HG03097 (cell line): Measurements from ENCODE around the gene PPP4R4.
"Not testable (repeated sequence)": the region's sequence is repeated elsewhere in the genome, so short reads cannot be mapped to it uniquely, and the experiment has no call there.

ENCODE experiments used
- ATAC-seq: cut with Tn5 transposase; IDR thresholded peaks from one replicate; pipeline ENCODE4 v1.9.1; 2021; ENCODE audit not compliant: unreplicated experiment, low FRiP score

PPP4R4 gene

DNA sequence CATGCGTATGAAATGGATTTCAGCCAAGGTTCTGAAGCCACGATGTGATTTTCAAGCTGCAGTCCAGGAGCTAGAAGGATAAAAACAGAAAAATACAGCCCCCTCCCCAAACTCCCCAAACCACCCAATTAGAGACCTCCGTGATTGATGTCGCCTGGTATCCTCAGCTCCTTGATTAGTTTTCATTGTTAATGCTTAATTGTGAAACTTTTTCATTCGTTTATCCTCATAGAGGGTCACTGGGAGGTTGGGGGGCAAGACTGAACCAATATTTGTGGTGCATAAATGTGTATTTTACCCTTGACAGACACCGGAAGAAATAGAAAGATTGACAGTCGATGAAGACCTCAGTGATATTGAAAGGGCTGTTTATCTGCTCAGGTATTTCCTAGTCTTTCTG, 1.6 kb downstream of the PPP4R4 start:
- ATAC-seq, result no peak

DNA sequence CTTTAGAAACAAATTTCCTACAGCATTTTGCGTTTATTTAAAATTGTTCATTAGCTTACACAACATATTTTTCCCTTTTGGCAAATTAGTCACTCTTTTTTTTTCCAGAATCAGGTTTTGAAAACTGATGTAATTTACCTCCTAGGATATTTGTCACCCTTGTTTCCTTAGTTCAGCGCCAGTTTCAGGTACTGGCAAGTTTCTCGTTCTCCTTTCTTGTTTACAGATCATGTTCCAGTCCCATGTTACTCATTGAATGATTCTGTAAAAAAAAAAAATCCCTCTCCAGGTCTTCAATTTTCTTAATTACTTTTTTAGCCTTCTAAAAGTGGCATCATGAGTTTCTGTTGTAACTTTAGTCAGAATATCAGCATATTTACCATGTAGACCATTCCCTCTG, 2.7 kb downstream of the PPP4R4 start:
- no peak for ATAC-seq

DNA sequence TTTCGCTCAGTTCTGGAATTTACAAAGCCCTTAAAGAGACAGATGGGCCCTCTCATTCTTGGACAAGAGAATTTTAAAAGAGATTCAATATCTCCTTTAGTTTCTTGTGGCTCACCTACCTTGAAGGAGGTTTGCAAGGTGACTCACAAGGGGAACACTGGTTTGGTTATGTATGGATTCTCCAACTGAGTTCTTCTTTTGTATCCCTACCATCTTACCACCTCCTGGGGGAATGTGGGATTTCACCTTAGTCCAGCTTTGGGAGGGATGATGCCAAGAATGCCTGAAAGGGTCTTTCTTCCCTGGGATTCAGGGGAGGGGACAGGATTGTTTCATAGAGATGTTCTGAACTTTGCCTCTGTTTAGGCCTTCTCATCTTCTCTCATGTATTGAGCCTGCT, 3.7 kb downstream of the PPP4R4 start:
- ATAC-seq, result no peak

DNA sequence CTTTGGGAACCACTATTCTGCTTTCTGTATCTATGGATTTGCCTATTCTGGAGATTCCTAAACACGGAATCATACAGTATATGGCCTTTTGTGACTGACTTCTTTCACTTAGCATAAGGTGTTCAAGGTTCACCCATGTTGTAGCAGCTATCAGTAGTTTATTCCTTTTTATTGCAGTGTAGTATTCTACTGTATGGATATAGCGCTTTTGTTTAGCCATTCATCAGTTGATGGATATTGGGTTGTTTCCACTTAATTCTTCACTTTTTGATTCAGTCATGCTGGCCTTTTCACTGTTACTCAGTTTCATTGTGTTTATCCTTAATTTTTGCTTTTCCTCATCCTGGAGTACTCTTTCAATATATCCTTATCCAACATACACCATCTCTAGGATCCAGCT, 5.1 kb downstream of the PPP4R4 start:
- no peak for ATAC-seq

DNA sequence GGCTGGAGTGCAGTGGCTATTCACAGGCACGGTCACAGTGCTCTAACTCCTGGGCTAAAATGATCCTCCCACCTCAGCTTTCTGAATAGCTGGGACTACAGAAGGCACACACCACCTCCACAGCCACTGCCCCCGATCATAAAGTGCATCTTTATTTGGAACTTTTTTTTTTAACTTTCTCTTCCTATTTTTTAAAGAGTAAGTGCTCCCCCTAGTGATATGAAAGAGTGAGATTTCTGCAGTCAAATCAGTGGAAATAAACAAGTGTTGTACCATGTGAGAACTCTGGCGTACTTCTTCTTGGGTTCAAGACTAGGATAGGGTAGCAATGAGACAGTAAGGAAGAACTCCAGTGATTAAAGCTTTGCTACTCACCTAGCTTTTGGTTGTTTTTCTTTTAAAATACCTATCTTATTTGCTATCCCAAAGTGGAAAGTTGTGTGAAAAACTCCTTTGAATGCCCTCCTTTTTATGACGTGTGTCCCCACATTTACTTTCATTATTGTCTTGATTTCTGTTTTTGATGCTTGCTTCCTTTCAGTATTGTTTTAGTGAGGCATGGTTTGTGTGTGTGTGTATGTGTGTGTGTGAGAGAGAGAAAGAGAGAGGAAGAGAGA, 6.6 kb downstream of the PPP4R4 start:
- ATAC-seq, result peak; percentile 63

DNA sequence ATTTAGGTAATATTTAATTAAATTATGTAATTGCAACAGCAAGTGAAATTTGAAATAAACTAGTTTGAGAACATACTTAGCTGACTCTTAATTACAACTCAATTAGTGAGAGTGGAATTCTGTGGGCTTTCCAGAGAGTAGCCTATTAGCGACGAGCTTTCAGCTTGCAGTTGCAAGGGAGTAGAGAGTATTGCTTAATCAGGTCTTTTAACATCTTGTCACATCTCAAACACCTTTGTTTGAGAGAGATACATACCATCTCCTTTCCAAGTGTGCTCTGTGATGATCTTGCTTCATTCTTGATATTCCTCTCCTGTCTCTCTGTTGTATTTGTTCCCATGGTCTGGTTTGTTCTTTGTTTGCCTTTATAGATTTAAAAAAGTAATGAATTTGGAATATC, 7.7 kb downstream of the PPP4R4 start:
- ATAC-seq, result no peak

DNA sequence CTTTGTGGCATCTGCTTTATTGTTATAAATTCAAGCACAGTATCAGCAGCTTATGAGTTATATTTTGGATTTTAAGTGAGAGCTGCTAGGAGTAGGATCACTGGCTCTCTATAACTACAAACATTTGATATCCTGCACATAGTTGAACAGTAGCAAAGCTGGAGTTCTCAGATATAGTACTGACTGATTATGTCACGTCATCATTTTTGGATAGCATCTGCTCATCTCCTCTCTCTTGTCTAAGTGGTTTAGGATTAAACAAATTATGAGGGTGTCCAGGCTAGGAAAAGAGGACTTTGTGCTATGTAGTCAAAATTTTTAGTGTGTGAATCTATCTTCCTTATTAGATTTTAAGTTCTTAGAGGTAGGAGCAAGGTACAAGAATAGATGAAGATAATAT, 18.4 kb downstream of the PPP4R4 start:
- ATAC-seq, result no peak

DNA sequence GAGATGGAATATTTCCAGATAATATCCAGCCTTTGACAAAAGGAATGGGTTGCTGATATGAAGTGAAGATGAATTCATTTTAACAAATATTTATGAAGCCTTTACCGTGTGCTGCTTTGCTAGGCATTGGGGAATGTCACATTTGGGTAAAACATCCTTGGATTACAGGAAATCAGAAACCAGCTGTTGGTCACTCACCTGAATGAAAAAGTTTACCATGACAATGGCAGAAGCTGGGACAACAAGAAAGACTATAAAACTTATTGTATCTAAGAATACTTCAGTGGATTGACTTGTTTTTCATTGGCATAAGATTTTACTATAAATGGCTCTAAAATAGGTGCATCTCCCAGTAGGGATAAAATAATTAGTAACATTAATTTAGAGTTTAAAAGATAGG, 19.7 kb downstream of the PPP4R4 start:
- no peak for ATAC-seq

DNA sequence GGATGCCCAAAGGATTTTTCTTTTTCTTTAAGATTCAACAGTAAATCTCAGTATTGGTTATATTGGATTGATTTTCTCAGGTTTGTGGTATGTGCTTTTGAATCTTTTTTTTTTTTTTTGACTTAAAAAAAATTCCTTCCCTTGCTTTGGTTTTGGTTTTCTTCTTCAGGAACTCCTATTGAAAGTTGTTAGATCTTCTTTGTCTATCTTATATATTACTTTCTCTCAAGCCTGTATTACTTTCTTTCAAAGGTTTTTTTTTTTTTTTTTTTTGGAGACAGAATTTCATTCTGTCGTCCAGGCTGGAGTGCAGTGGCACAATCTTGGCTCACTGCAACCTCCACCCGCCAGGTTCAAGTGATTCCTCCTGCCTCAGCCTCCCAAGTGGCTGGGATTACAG, 21.9 kb downstream of the PPP4R4 start:
- no peak for ATAC-seq

DNA sequence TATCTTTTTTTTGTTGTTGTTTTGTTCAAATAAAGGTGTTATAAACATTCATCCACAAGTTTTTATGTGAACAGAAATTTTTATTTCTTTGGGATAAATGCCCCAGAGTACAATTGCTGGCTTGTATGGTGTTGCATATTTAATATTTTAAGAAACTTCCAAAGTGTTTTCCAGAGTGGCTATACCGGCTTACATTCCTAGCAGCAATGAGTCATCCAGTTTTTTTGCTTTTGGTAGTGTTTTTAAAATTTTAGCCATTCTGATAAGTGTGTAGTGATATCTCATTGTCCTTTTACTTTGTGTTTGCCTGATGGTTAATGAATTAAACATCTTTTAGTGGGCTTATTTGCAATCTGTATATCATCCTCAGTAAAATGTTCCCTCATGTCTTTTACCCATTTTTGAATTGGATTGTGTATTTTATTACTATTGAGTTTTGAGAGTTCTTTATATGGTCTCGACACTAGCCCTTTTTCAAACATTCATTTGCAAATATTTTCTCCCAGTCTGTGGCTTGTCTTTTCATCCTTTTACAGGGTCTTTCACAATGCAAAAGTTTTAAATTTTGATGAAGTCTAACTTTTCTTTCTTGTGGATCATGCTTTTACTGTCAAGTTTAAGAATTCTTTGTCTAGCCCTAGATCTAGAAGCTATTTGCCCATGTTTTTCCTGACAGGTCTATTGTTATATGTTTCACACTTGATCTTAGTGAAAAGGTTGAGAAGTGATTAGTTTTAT, 29.5 kb downstream of the PPP4R4 start:
- no peak for ATAC-seq

DNA sequence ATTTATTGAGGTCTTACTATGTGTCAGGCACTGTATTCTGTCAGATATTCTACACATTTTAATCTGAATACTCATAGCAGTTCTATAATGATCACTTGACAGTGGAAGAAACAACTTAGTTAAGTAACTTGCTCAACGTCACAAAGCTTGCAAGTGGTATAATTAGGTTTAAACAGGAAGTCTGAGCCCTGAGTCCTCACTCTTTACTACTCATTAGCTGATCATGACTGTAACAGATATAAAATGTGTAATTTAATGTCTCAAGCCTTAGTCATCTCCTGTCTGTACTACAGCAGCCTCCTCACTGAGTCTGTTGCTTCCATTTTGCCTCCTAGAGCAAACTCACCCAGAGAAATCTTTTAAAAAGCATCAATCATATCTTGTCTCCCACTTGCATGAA, 38.9 kb downstream of the PPP4R4 start:
- ATAC-seq, result no peak

DNA sequence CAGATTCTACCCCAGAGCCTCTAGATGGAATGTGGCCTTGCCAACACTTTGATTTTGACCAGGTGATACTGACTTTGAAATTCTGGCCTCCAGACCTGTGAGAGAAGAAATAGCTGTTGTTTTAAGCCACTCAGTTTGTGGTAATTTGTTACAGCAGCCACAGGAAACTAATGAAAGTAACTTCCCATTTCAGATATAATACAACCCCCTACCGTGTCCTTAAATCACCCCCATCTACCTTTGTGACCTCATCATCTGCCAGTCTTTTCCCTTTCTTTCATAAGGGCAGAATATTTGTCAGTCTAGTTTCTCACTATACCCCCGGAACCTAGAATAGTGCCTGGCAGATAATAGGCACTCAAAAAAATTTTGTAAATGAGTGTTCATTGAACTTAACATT, 39.6 kb downstream of the PPP4R4 start:
- no peak for ATAC-seq

DNA sequence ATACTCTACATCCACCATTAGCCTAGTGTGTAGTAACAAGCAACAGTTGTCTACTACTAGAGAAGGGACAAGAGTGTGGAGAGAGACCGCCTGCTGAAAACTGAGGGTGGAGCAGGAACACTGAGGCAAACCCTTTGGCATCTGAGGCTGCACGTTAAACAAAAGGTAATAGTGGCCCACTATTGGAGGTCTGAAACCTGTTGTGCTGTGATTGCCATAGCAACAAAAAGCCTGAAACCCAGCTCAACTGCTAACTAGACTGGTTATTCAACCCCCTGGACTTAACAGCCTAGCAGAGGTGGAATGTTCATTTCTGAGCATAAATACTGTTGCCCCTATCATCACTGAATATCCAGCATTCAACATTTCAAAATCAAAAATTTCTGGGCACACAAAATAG, 43.0 kb downstream of the PPP4R4 start:
- ATAC-seq, result no peak

DNA sequence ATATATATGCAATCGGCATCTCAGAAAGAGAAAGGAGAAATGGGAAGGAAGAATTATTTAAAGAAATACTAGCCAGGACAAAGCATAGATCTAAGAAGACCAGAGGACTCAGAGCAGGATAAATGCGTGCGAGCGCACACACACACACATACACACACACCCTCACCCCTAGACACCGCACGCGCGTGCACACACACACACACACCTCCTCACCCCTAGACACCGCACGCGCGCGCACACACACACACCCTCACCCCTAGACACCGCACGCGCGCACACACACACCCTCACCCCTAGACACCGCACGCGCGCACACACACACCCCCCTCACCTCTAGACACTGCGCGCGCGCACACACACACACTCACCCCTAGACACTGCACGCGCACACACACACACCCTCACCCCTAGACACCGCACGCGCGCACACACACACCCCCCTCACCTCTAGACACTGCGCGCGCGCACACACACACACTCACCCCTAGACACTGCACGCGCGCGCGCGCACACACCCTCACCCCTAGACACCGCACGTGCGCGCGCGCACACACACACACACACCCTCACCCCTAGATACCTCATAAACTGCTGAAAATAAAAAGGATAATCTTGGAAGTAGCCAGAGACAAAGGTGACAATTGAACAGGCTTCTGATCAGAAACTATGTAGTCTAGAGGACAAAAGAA, 44.2 kb downstream of the PPP4R4 start:
- ATAC-seq, result not testable (repeated sequence)

DNA sequence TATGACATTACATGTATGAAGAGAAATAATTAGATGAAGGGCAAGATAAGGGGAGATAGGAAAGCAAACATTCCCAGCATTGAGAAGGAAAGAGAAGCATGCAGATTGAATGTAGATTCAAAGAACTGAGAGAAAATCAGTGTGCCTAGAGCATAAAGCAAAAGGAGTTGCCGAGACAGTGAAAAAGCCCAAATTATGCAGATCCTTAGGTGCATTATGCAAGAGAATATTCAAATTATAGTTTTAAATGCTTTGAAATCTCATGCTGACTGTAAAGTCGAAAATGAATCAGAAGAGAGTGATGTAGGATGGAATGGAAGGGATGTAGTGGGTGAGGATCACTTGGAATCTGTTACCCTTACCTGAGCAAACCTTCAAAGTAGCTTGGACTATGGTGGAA, 49.9 kb downstream of the PPP4R4 start:
- no peak for ATAC-seq

DNA sequence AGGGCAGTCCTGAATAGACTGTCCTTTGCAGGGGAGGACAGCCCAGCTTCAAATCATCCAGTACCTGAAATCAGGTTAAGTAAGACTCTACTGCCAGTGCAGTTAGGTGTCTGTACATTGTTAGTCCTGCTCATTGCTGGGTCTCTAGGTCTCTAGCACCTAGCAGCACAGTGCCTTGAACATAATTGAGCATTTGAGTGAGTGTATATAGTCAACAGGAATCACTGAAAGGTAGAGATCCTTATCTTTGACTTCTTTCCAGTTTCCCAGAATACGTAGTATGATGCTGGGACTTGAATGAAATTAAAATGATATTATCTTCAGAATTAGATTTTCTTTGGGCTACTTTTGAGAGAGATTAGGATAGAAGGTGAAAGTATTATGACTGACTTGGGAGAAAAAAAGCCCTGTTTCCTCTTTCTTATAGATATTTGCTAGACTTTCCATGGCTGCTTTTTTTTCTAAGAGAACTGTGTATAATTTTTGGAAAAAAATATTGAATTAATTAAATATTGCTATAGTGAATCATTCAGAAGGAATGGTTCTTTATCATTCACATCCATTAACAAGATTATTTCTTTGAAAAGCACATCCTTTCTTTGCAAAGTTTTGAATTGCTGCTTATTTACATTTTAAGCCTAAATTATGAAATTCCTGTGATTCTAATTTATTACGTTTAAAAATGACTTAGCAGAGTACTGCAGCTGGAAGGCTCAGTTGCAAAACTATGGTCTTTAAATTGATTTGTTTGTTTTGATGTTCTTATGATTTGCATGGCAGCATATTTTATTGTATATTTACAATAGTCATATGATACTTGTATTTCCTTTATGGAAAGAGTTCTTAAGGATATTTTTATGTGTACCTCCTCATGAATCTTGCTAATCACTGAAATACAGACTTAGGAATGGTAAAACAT, 51.6 kb downstream of the PPP4R4 start:
- ATAC-seq, result no peak

DNA sequence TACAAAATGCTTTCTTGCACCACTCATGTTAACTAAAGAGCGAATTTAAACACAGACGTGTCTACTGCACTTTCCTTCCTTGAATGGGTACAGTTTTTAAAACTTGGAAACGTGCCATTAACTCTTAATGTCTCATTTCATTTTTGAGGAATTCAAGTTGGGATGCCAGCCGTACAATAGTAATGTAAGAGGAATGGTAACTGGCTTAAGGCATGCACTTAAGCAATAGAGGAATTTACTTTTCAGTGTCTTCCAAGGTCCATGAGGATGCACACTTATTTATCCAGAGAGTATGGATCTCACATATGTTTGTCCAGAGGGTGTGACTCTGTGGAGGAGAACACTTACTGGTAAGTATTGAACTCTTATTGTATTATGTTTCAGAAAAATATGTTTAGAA, 52.9 kb downstream of the PPP4R4 start:
- no peak for ATAC-seq

DNA sequence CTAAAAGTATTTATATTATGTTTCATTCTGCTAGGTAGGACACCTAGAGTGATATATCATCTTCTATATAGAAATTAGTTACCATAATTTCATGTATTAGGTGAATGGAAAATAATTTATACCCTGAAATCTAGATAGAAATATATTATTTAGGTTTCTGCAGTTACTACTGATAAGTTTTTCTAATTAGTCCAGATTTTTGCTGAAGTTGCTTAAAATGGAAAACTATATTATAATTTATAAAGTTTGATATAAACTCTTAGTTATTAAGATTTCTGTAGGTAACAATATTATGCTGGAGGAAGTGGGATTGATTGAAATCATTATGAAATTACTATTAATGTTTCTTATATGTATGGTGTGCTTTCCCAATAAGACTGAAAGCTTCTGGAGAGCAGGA, 62.9 kb downstream of the PPP4R4 start:
- ATAC-seq, result no peak

DNA sequence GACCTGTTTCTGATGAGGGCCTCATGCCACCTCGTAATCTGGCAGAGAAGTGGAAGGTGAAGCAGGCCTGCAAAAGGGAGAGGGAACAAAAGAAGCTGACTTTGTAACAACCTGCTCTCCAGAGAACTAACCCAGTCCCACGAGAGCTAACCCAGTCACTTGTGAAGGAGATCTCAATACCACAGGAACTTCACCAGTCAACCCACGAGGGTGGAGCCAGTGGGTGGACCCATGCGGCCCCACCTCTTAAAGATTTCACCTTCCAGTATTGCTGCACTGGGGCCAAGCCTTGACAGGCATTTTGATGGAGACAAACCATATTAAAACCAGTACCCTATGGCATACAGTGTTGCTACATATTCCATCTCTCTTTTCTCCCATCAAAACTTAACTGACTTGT, 63.9 kb downstream of the PPP4R4 start:
- ATAC-seq, result no peak

DNA sequence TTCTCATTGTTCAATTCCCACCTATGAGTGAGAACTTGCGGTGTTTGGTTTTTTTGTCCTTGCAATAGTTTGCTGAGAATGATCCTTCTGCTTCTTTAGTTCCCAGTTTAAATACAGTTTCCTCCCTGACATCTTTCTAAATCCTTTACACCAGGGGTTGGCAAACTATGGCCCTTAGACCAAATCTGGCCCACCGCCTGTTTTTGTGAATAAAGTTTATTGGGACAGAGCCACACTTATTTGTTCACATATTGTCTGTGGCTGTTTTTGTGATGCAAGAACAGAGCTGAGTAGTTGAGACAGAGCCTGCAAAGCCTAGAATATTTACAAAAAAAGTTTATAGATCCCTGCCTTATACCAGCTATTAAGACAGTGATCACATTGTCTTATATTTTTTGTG, 65.3 kb downstream of the PPP4R4 start:
- ATAC-seq, result no peak

DNA sequence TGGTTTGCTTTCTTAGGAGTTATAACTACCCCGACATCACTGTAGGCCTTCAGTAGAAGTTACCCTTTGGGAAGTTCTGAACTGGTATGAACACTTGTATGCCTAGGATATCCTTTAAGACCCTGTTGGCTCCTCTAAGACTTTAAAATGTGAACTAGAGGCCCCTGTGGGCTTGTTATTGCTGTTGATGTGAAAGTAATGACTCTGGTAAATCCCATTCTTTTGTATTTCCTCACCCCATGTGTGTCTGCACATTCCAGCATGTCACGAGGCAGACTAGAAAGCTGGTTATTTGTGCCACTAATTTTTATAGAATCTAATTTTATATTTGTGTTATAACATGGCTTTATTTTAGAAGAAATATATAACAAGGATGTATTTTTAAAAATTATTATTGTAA, 70.1 kb downstream of the PPP4R4 start:
- no peak for ATAC-seq
